HEK293 (cell line): Measurements from ENCODE around the gene ERMP1.

Source experiments
- KLF1 ChIP-seq: fragments of 450-650 bp; formaldehyde crosslinking; IDR thresholded peaks from 2 replicates; pipeline ENCODE4 v1.5.1; 2016; ENCODE audit warnings: missing biosample characterization, missing genetic modification characterization
- REPIN1 ChIP-seq: fragments of 450-650 bp; formaldehyde crosslinking; IDR thresholded peaks from 2 replicates; pipeline ENCODE4 v1.5.1; 2017; ENCODE audit warnings: missing biosample characterization, missing genetic modification characterization, low read depth
- ZBTB8A ChIP-seq: fragments of 450-650 bp; formaldehyde crosslinking; IDR thresholded peaks from 2 replicates; pipeline ENCODE4 v1.5.1; 2016; ENCODE audit warnings: missing biosample characterization, missing genetic modification characterization
- ZFP41 ChIP-seq: fragments of 450-650 bp; formaldehyde crosslinking; IDR thresholded peaks from 2 replicates; pipeline ENCODE4 v1.5.1; 2016; ENCODE audit warnings: missing biosample characterization, missing genetic modification characterization, borderline replicate concordance
- ZNF169 ChIP-seq: fragments of 450-650 bp; formaldehyde crosslinking; IDR thresholded peaks from 2 replicates; pipeline ENCODE4 v1.5.1; 2016; ENCODE audit warnings: missing biosample characterization, missing genetic modification characterization
- TF ChIP-seq, protein P1 (sequence below): fragments of 450-650 bp; formaldehyde crosslinking; IDR thresholded peaks from 2 replicates; pipeline ENCODE4 v1.5.1; 2016; ENCODE audit warnings: missing biosample characterization, missing genetic modification characterization
- TF ChIP-seq, protein P2 (sequence below): fragments of 450-650 bp; formaldehyde crosslinking; IDR thresholded peaks from 2 replicates; pipeline ENCODE4 v1.5.1; 2016; ENCODE audit warnings: missing biosample characterization, missing genetic modification characterization

DNA sequence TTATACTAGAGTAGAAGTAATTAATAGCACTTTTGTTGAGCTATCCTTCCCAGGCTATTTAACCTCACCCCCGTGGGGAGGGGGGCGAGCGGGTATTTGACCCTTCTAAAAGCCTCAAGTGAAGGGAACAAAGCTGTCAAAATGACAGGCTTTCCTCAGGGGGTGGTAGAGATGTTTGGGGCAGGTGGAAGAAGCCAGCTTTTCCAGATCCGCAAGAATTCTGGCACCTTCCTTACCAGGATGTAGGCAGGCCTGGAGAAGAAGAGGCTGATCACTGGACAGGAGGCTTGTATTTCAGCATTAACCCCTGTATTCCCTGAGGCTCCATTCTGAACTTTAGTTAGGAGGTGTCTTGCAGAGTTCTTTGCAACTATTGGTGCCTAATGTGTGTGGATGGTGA is 31.5 kb upstream of the ERMP1 start:
- TF ChIP-seq, protein P1, sequence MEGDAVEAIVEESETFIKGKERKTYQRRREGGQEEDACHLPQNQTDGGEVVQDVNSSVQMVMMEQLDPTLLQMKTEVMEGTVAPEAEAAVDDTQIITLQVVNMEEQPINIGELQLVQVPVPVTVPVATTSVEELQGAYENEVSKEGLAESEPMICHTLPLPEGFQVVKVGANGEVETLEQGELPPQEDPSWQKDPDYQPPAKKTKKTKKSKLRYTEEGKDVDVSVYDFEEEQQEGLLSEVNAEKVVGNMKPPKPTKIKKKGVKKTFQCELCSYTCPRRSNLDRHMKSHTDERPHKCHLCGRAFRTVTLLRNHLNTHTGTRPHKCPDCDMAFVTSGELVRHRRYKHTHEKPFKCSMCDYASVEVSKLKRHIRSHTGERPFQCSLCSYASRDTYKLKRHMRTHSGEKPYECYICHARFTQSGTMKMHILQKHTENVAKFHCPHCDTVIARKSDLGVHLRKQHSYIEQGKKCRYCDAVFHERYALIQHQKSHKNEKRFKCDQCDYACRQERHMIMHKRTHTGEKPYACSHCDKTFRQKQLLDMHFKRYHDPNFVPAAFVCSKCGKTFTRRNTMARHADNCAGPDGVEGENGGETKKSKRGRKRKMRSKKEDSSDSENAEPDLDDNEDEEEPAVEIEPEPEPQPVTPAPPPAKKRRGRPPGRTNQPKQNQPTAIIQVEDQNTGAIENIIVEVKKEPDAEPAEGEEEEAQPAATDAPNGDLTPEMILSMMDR: no peak
- TF ChIP-seq ZBTB8A (tag by site-specific recombination): no peak
- TF ChIP-seq REPIN1 (tag by site-specific recombination): no peak
- TF ChIP-seq KLF1 (tag by site-specific recombination): no peak
- TF ChIP-seq, protein P2, sequence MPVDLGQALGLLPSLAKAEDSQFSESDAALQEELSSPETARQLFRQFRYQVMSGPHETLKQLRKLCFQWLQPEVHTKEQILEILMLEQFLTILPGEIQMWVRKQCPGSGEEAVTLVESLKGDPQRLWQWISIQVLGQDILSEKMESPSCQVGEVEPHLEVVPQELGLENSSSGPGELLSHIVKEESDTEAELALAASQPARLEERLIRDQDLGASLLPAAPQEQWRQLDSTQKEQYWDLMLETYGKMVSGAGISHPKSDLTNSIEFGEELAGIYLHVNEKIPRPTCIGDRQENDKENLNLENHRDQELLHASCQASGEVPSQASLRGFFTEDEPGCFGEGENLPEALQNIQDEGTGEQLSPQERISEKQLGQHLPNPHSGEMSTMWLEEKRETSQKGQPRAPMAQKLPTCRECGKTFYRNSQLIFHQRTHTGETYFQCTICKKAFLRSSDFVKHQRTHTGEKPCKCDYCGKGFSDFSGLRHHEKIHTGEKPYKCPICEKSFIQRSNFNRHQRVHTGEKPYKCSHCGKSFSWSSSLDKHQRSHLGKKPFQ: no peak
- TF ChIP-seq ZFP41 (tag by site-specific recombination): no peak
- no peak for TF ChIP-seq ZNF169 (tag by site-specific recombination)
